Activated T-cell treated with anti-CD3 and anti-CD28 coated beads, Interleukin-2, amount 50 U/mL, for 4 hours (primary cell): ENCODE data around the gene RBM19. TPM values are rescaled to one million over a fixed set of nuclear protein-coding genes. Genes with fewer than 3 reads are reported as not detected.

ENCODE experiments used
- ATAC-seq, 2 donors: fragments of 200-7000 bp; cut with Tn5 transposase; one replicate each; pipeline ENCODE4 v1.10.0; 2021
- DNase-seq: peaks from one replicate; pipeline ENCODE4 v3.0.0-alpha.2; 2020
- H3K27me3 Mint-ChIP-seq: one replicate; pipeline ENCODE4 v1.8.0; 2021; ENCODE audit warnings: low read depth, mixed read lengths
- H3K36me3 Mint-ChIP-seq: one replicate; pipeline ENCODE4 v1.8.0; 2022; ENCODE audit warnings: mixed read lengths; ENCODE audit not compliant: insufficient read depth
- H3K4me1 Mint-ChIP-seq: one replicate; pipeline ENCODE4 v1.8.0; 2021; ENCODE audit warnings: low read depth, mixed read lengths
- H3K4me3 Mint-ChIP-seq: one replicate; pipeline ENCODE4 v1.8.0; 2021; ENCODE audit warnings: mild to moderate bottlenecking, moderate library complexity, mixed read lengths
- H3K9me3 Mint-ChIP-seq: one replicate; pipeline ENCODE4 v1.8.0; 2021; ENCODE audit warnings: mixed read lengths
- total RNA-seq, 3 donors: library from RNA; stranded (reverse); gene quantifications; one replicate each; pipeline ENCODE4 v1.2.1, GENCODE V29; 2021

The RBM19 gene
- total RNA-seq, 3 donors from 2014 or later: 145 to 156 (median 146) TPM

DNA sequence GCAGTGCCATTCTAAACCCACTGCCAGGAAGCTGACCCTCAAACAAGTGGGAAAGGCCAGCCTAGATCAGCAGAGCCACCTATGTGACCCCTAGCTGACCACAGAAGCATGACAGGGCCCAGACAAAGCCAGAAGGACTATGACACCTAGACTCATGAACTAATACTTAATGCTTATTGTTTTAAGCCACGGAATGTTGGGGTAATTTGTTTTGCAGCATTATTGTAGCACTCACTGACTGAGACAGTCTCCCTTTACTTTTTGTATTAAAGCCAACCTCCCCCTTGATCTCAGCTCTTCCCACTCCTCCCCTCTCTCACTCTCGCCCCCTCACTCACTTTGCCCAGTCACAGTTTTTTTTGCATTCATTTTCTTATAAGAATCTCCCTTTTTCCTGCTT, 186.4 kb downstream of the RBM19 start:
- no peak for DNase-seq
- Mint-ChIP-seq H3K4me1 (no peaks in the 10 kb centered on the region), H3K27me3 (peaks cover 41% of the 10 kb centered on the region), H3K9me3 (no peaks in the 10 kb centered on the region), H3K4me3 (no peak overlapping the region), H3K36me3 (no peaks in the 10 kb centered on the region)
- no peak for ATAC-seq

DNA sequence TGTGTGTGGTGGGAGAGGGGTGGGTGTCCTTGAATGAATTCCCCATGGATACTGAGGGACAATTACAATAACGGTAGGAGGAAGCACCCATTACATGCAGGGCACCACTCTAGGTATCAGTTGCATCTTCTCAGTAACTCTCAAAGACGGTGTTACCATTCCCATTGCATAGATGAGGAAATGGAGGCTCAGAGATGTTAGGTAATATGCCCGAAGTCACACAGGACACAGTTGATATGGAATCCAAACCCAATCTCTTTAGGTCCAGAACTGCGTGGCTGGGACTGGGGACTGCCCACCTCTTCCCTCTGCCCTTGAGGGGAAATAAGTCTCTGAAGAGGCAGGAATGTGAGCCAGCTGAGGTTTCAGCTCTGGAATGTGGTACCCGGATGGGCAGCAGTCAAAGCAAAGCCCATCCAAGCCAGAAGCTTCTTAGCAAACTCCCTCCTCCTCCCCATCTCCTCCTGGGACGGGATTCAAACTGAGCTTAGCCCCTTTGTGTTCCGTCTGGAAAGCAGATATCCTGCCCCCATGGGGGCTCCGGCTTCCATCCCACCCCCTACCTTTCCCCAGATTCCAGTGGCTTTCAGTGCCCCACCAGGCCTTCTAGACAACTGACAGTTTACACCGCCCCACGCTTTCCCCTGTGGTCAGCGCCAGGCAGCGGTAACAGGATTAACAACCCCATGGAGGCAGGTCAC, 187.5 kb downstream of the RBM19 start:
- DNase-seq (no peak), ATAC-seq (no peak)
- H3K9me3 Mint-ChIP-seq: no peaks in the 10 kb centered on the region
- H3K36me3 Mint-ChIP-seq: no peaks in the 10 kb centered on the region
- H3K4me1 Mint-ChIP-seq: no peaks in the 10 kb centered on the region
- H3K4me3 Mint-ChIP-seq: no peak overlapping the region
- H3K27me3 Mint-ChIP-seq: peaks cover 35% of the 10 kb centered on the region

DNA sequence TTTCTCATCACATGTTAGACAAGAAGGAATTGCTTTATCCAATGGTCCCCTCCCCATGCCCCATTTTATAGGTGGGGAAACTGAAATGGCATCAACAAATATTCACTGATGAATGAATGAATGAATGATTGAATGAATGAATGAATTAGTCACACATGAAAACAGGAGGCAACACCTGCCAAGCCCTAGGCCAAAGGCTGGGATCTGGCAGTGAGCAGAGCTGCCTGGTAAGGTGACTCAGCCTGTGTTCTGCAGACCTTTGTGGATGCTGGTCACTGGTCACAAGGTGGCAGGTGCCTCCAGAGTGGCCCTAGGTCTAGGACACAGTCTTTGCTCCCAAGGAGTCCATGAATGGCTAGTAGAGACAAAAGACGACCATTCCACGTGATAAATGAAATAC, 188.4 kb downstream of the RBM19 start:
- Mint-ChIP-seq H3K9me3 (no peaks in the 10 kb centered on the region), H3K4me3 (no peak overlapping the region), H3K4me1 (no peaks in the 10 kb centered on the region), H3K27me3 (peaks cover 31% of the 10 kb centered on the region), H3K36me3 (no peaks in the 10 kb centered on the region)
- no peak for DNase-seq
- no peak for ATAC-seq

DNA sequence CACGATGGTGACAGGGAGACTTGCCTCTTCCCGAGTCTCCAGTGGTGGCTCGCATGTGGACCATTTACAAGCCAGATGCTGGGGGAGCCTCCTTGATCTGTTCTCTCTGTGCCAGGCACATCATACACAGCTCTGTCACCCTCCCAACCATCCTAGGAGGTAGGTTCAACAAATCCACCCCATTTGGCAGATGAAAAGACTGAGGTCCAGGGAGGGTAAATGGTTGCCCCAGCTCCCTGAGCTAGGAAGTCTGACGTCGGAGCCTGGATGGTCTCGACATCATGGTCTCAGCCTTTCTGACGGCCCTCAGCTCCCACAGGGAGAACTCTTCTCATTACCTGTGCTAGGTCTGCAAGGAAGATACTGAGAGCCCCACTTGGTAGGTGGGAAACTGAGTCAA, 189.6 kb downstream of the RBM19 start:
- H3K4me1 Mint-ChIP-seq: no peaks in the 10 kb centered on the region
- H3K27me3 Mint-ChIP-seq: peaks cover 24% of the 10 kb centered on the region
- H3K4me3 Mint-ChIP-seq: no peak overlapping the region
- H3K9me3 Mint-ChIP-seq: no peaks in the 10 kb centered on the region
- DNase-seq (no peak), ATAC-seq (no peak)
- H3K36me3 Mint-ChIP-seq: no peaks in the 10 kb centered on the region

DNA sequence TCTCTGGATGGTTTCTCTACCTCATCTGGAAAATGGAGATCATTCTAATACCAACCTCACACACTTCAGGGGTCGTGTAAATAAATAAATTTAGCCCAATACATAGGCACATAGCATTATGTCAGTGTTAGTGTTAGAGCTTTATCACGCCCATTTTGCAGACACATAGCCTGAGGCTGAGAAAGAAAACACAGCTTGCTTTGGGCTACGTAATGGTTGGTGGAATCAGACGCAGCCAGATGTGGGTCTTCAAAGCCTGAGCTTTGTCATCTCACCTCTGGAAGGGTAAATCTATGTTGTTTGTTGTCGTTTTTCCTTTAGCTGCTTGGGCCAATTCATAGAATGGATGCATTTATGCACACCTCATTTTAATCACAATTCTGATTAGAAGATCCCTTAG, 191.6 kb downstream of the RBM19 start:
- no peaks in the 10 kb centered on the region for H3K4me1 Mint-ChIP-seq
- no peaks in the 10 kb centered on the region for H3K9me3 Mint-ChIP-seq
- no peaks in the 10 kb centered on the region for H3K36me3 Mint-ChIP-seq
- peaks cover 12% of the 10 kb centered on the region for H3K27me3 Mint-ChIP-seq
- DNase-seq (no peak), ATAC-seq (no peak)
- H3K4me3 Mint-ChIP-seq: no peak overlapping the region

DNA sequence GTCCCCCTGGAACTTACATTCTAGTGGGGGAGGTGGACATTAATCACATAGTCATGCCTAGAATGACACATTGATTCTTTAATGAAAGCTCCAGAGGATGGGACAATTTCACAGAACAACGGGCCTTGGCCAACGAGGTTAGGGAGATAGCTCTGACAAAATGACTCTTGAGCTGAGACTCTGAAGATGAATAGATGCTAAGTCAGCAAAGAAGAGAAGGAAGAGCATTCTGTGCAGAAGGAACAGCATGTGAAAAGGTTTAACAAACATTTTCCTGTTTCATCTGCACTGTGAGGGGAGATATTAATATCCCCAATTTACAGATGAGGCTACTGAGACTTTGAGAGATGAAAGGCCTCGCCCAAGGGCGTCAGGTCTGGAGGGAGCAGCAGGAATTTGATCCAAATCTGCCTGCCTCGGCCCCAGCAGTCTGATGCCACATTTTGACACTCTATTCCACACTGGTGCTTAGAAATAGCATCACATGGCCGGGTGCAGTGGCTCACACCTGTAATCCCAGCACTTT, 193.6 kb downstream of the RBM19 start:
- Mint-ChIP-seq H3K36me3 (no peaks in the 10 kb centered on the region), H3K27me3 (peaks cover 5% of the 10 kb centered on the region), H3K9me3 (no peaks in the 10 kb centered on the region), H3K4me1 (no peaks in the 10 kb centered on the region), H3K4me3 (no peak overlapping the region)
- ATAC-seq (no peak), DNase-seq (no peak)

DNA sequence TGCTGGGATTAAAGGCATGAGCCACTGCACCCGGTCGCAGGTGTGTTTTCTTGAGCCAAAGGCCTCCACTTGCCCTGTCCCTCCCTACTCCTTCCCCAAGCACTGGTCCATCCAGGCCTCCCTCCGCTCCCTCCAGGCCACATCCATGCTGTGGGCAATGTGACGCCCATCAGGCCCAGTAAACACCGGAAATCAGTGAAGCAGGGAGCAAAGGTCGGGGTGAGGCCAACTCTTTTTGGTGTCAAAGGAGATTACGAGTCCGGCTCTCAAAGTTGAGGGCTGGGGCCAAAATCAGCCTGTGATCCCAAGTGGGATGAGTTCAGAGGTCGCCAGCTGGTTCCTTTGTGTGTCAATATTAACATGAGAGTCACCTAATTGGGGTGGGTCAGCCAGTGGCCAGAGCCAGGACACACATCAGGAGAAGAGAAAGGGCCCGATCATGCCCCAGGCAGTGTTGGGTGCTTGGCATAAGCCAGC, 195.7 kb downstream of the RBM19 start:
- no peak for DNase-seq
- H3K9me3 Mint-ChIP-seq: no peaks in the 10 kb centered on the region
- H3K4me1 Mint-ChIP-seq: no peaks in the 10 kb centered on the region
- no peak overlapping the region for H3K4me3 Mint-ChIP-seq
- no peak for ATAC-seq
- no peaks in the 10 kb centered on the region for H3K36me3 Mint-ChIP-seq
- no peaks in the 10 kb centered on the region for H3K27me3 Mint-ChIP-seq

DNA sequence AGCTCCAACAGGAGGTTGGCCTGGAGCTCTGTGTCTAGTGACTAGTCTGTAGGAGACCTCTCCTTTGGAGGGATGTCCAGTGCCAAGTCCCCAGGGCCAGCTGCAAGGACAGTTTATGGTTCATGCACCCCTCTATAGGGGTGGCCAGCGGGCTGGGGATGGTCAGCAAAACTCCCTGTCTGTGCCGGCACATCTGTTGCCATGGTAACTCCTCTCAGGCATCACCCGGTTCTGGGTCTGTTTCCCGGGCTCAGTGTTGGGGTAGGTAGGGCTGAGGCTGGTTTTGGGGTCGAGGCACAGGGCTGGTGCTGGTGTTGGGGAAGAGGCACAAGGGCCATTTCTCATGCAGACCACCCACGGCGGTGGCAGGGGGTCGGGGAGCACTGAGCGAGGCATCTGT, 196.8 kb downstream of the RBM19 start:
- H3K9me3 Mint-ChIP-seq: no peaks in the 10 kb centered on the region

DNA sequence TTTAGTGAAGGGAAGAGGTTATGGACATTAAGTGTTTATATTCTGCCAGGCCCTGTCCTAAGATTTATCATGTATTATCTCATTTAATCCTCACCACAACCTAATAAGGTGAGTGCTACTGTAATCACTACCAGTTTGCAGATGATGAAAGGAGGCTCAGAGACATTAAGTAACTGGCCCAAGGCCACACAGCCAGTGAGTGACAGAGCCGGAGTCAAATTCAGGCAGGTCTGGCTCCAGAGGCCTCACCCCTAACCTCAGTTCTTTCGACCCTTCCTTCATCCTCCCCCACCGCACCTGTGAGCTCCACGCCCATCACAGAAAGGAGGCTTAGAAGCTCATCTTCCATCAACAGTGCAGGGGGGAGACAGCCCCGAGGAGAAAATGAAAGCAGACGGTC, 197.3 kb downstream of the RBM19 start:
- Mint-ChIP-seq H3K4me1 (no peaks in the 10 kb centered on the region), H3K27me3 (peaks cover 5% of the 10 kb centered on the region), H3K36me3 (no peaks in the 10 kb centered on the region), H3K4me3 (no peak overlapping the region), H3K9me3 (no peaks in the 10 kb centered on the region)
- DNase-seq (no peak), ATAC-seq (no peak)

More for the DNA sequence above, 196.8 kb downstream of the RBM19 start:
- ATAC-seq (no peak), DNase-seq (no peak)
- H3K4me1 Mint-ChIP-seq: no peaks in the 10 kb centered on the region
- H3K27me3 Mint-ChIP-seq: peaks cover 5% of the 10 kb centered on the region
- no peak overlapping the region for H3K4me3 Mint-ChIP-seq
- H3K36me3 Mint-ChIP-seq: no peaks in the 10 kb centered on the region

DNA sequence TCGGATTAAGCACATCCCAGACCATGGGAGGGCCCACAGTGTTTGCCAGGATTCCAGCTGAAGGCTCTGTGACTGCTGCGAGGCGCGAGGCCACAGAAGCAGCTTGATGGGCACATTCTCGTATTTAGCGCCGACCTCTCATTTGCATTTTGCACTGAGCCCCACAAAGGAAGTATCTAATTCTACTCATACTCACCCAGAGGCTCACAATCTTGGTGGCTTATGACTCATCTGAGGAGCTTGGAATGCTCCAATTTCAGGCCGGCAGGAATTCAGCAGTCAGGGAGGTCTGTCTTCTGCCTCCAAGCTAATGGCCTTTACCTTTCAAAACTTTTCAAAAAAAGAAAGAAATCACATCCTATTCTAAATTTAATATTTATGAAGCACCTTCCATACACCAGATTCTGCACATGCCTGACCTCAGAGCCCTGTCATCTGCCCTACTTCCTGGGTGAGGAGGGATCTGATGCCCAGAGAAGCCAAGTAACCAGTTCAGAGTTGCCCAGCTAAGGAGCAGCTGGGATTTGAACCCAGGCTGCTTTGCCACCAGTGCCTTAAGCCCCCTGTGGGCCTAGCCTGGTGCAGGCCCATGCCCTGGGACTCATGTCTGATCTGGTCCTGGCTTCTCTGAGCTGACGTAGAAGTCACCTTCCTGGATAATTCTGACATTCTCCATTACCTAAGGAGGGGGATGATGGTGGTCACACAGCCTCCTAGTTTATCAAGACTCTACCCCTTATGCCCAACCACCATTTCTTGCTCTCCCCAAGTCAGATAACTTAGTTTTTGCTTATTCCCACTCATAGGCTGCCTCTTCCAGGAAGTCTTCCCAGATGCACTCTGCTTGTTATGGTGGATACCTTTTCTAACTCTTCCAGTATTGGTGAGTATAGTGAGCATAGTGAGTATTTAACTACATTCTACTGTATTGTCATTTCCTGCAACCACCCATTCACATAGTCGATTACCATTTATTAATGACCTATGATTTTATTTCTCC, 198.9 kb downstream of the RBM19 start:
- DNase-seq: no peak
- Mint-ChIP-seq H3K36me3 (no peaks in the 10 kb centered on the region), H3K4me3 (no peak overlapping the region), H3K27me3 (peaks cover 16% of the 10 kb centered on the region), H3K4me1 (no peaks in the 10 kb centered on the region), H3K9me3 (no peaks in the 10 kb centered on the region)
- ATAC-seq: no peak
